ENCODE data around the gene ZNF608.

Gene ZNF608

DNA sequence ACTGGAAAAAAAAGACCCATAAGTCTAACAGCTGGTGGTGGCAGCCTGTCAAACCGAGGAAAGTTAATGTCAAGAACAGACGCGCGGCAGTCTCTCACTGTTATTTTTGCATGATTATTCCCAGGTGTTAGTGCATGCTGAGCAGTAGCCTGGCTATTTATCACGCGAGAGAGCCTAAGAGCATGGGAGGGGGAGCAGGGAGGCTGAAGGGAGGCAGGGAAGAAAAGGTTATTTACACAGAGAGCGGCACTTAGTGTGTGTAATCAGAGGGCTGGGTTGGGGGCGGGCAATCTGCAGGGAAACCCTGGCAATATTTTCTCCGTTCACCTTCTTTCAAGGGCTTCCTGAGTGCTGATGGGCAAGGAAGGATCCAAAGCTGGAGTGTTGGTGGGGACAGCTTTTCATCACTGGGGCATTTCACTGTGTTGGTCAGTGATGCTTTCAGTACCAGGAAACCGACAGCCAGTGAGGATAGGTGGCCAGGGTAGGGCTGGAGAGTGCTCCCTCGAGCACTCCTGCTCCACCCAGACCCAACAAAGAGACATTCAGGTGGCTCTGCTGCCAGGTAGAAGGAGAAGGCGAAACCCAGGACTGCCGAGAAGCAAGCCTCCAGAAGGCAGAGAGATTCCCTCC lies 39.6 kb downstream of the ZNF608 start:
- Histone ChIP-seq H2AFZ (ENCODE audit: low read depth, low read length, severe bottlenecking) (no peak overlapping the region), H3K9me3 (ENCODE audit: insufficient read depth, low read length) (no peaks in the 10 kb centered on the region), H3K36me3 (ENCODE audit: low read length) (no peaks in the 10 kb centered on the region), H3K4me2 (ENCODE audit: low read depth, low read length, poor library complexity, severe bottlenecking) (peak overlapping the region; percentile 72), H3K9ac (ENCODE audit: low read length) (peak overlapping the region; percentile 61), H3K27ac (ENCODE audit: low read depth, low read length) (peak overlapping the region; percentile 96), H3K79me2 (ENCODE audit: insufficient read depth, low read length) (peaks cover 100% of the 10 kb centered on the region), H3F3A (ENCODE audit: insufficient read depth) (peaks cover 90% of the 10 kb centered on the region), H4K20me1 (ENCODE audit: low read depth, low read length) (no peaks in the 10 kb centered on the region), H3K4me3 (ENCODE audit: insufficient read depth, low read length, poor library complexity, severe bottlenecking) (peak overlapping the region; percentile 41), H3K9me2 (replicated peaks; ENCODE audit: insufficient read depth, low read length) (no peaks in the 10 kb centered on the region), H3K27me3 (ENCODE audit: low read length) (no peaks in the 10 kb centered on the region)
- no peak for TF ChIP-seq EZH2phosphoT487 (conservative IDR thresholded peaks at IDR 0.05; ENCODE audit: low read length)
- TF ChIP-seq, protein P1, sequence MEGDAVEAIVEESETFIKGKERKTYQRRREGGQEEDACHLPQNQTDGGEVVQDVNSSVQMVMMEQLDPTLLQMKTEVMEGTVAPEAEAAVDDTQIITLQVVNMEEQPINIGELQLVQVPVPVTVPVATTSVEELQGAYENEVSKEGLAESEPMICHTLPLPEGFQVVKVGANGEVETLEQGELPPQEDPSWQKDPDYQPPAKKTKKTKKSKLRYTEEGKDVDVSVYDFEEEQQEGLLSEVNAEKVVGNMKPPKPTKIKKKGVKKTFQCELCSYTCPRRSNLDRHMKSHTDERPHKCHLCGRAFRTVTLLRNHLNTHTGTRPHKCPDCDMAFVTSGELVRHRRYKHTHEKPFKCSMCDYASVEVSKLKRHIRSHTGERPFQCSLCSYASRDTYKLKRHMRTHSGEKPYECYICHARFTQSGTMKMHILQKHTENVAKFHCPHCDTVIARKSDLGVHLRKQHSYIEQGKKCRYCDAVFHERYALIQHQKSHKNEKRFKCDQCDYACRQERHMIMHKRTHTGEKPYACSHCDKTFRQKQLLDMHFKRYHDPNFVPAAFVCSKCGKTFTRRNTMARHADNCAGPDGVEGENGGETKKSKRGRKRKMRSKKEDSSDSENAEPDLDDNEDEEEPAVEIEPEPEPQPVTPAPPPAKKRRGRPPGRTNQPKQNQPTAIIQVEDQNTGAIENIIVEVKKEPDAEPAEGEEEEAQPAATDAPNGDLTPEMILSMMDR (IDR thresholded peaks at IDR 0.05; ENCODE audit: insufficient read depth, low read length, poor library complexity, severe bottlenecking) = no peak

DNA sequence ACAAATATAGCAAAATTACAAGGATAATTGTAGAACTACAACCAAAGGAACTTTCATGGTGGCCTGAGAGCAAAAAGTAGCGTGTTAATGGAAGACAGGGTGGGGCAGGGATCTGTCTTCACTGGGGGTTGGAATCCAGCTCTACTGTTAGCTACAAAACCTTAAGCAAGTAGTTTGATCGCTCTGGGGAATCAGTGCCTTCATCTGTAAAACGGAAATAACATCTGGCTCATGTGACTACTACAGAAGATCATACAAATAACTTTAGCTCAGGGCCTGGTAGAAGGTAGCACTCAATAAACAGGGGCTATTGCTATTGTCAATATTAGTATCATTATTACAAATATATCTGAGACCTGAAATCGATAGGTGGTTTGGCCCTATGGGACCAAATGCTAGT lies 40.4 kb downstream of the ZNF608 start:
- no peak for TF ChIP-seq EZH2phosphoT487 (conservative IDR thresholded peaks at IDR 0.05; ENCODE audit: low read length)
- TF ChIP-seq, protein P1 (IDR thresholded peaks at IDR 0.05; ENCODE audit: insufficient read depth, low read length, poor library complexity, severe bottlenecking) = no peak
- H3K9me3 ChIP-seq (ENCODE audit: insufficient read depth, low read length) = no peaks in the 10 kb centered on the region
- peaks cover 1% of the 10 kb centered on the region; the same call in 1 of the 2 replicates for H3K36me3 ChIP-seq (ENCODE audit: low read length)
- H3K4me2 ChIP-seq (ENCODE audit: low read depth, low read length, poor library complexity, severe bottlenecking) = peak overlapping the region; percentile 72
- peak overlapping the region; percentile 96 for H3K27ac ChIP-seq (ENCODE audit: low read depth, low read length)
- peaks cover 86% of the 10 kb centered on the region for H3F3A ChIP-seq (ENCODE audit: insufficient read depth)
- H3K79me2 ChIP-seq (ENCODE audit: insufficient read depth, low read length) = peaks cover 100% of the 10 kb centered on the region
- H3K27me3 ChIP-seq (ENCODE audit: low read length) = no peaks in the 10 kb centered on the region
- no peak overlapping the region for H2AFZ ChIP-seq (ENCODE audit: low read depth, low read length, severe bottlenecking)
- H3K4me3 ChIP-seq (ENCODE audit: insufficient read depth, low read length, poor library complexity, severe bottlenecking) = peak overlapping the region; percentile 41
- H3K9me2 ChIP-seq (replicated peaks; ENCODE audit: insufficient read depth, low read length) = no peaks in the 10 kb centered on the region
- no peaks in the 10 kb centered on the region for H4K20me1 ChIP-seq (ENCODE audit: low read depth, low read length)
- peak overlapping the region; percentile 61 for H3K9ac ChIP-seq (ENCODE audit: low read length)

DNA sequence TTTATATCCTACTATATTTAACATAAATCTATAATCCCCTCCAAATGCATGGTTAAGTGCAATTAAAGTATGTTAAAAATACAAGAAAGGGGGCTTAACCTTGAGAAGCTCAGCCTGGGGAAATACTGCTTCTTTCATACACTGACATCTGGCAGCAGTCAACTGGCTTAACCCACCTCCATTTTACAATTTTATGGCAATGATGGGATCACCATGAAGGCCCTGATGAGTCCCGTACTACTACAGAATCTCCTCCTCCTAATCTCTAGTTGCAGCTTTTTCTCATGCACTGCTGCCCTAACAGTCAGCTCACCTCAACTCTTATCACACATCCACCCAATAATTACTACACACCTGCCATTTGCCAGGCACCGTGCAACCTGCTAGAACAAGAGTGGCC lies 40.9 kb downstream of the ZNF608 start:
- Histone ChIP-seq H3K27ac (ENCODE audit: low read depth, low read length) (peak overlapping the region; percentile 96), H3K36me3 (ENCODE audit: low read length) (peaks cover 6% of the 10 kb centered on the region; the same call in 1 of the 2 replicates), H3K4me3 (ENCODE audit: insufficient read depth, low read length, poor library complexity, severe bottlenecking) (peak overlapping the region; percentile 41), H3F3A (ENCODE audit: insufficient read depth) (peaks cover 82% of the 10 kb centered on the region), H3K9ac (ENCODE audit: low read length) (peak overlapping the region; percentile 61), H3K9me3 (ENCODE audit: insufficient read depth, low read length) (no peaks in the 10 kb centered on the region), H3K4me2 (ENCODE audit: low read depth, low read length, poor library complexity, severe bottlenecking) (peak overlapping the region; percentile 72), H3K9me2 (replicated peaks; ENCODE audit: insufficient read depth, low read length) (no peaks in the 10 kb centered on the region), H3K79me2 (ENCODE audit: insufficient read depth, low read length) (peaks cover 100% of the 10 kb centered on the region), H3K27me3 (ENCODE audit: low read length) (no peaks in the 10 kb centered on the region), H4K20me1 (ENCODE audit: low read depth, low read length) (no peaks in the 10 kb centered on the region), H2AFZ (ENCODE audit: low read depth, low read length, severe bottlenecking) (no peak overlapping the region)
- TF ChIP-seq, protein P1 (IDR thresholded peaks at IDR 0.05; ENCODE audit: insufficient read depth, low read length, poor library complexity, severe bottlenecking) = no peak
- TF ChIP-seq EZH2phosphoT487 (conservative IDR thresholded peaks at IDR 0.05; ENCODE audit: low read length) = no peak

All from SU-DHL-6 (cell line).